Astrocyte (in vitro differentiated cells and primary cell): ENCODE data around the gene NUP107. TPM values are rescaled to one million over a fixed set of nuclear protein-coding genes. Genes with fewer than 3 reads are reported as not detected.
A peak's percentile ranks its signal among the peaks of the same experiment; 100 is the strongest.

ENCODE experiments used
- DNase-seq: peaks from one replicate; pipeline ENCODE4 v3.0.0-alpha.2; 2010; ENCODE audit warnings: low read depth
- FAIRE-seq: peaks from 2 replicates; lab custom pipeline; 2011; peaks lifted over from hg19 to GRCh38; lab: Jason Lieb, UNC
- H2AFZ ChIP-seq: 2 replicates; pipeline ENCODE4 v1.6.0; 2012; ENCODE audit warnings: low read depth, low read length, inconsistent platforms
- H3K27ac ChIP-seq: 2 replicates; pipeline ENCODE4 v1.5.1; 2011; ENCODE audit warnings: low read depth, low read length, inconsistent platforms
- H3K27me3 ChIP-seq: 2 replicates; pipeline ENCODE4 v1.6.0; 2011; ENCODE audit warnings: low read length, inconsistent platforms; ENCODE audit not compliant: insufficient read depth
- H3K36me3 ChIP-seq: 2 replicates; pipeline ENCODE4 v1.5.1; 2011; ENCODE audit warnings: low read length, inconsistent platforms; ENCODE audit not compliant: insufficient read depth
- H3K4me1 ChIP-seq: 2 replicates; pipeline ENCODE4 v1.5.1; 2011; ENCODE audit warnings: low read length, inconsistent platforms; ENCODE audit not compliant: insufficient read depth
- H3K4me2 ChIP-seq: 2 replicates; pipeline ENCODE4 v1.6.0; 2012; ENCODE audit warnings: low read length, inconsistent platforms
- H3K4me3 ChIP-seq: 2 replicates; pipeline ENCODE4 v1.5.1; 2011; ENCODE audit warnings: low read depth, mild to moderate bottlenecking, low read length, inconsistent platforms; ENCODE audit not compliant: insufficient read depth
- H3K79me2 ChIP-seq: 2 replicates; pipeline ENCODE4 v1.6.0; 2012; ENCODE audit warnings: mild to moderate bottlenecking, low read length, inconsistent platforms; ENCODE audit not compliant: insufficient read depth
- H3K9ac ChIP-seq: 2 replicates; pipeline ENCODE4 v1.6.0; 2012; ENCODE audit warnings: mild to moderate bottlenecking, low read length, inconsistent platforms
- H3K9me3 ChIP-seq: 2 replicates; pipeline ENCODE4 v1.5.1; 2012; ENCODE audit warnings: low read depth, mild to moderate bottlenecking, low read length, inconsistent platforms; ENCODE audit not compliant: insufficient read depth
- H4K20me1 ChIP-seq: 2 replicates; pipeline ENCODE4 v1.6.0; 2012; ENCODE audit warnings: low read length, inconsistent platforms; ENCODE audit not compliant: insufficient read depth
- H3K27ac Mint-ChIP-seq: one replicate; pipeline ENCODE4 v1.8.0; 2021; ENCODE audit warnings: mild to moderate bottlenecking, mixed read lengths; ENCODE audit not compliant: unreplicated experiment
- H3K27me3 Mint-ChIP-seq: one replicate; pipeline ENCODE4 v1.8.0; 2021; ENCODE audit warnings: low read depth, mixed read lengths; ENCODE audit not compliant: unreplicated experiment
- H3K36me3 Mint-ChIP-seq: one replicate; pipeline ENCODE4 v1.8.0; 2021; ENCODE audit warnings: low read depth, mixed read lengths; ENCODE audit not compliant: unreplicated experiment
- H3K4me1 Mint-ChIP-seq: one replicate; pipeline ENCODE4 v1.8.0; 2021; ENCODE audit warnings: low read depth, mixed read lengths; ENCODE audit not compliant: unreplicated experiment
- H3K4me3 Mint-ChIP-seq: one replicate; pipeline ENCODE4 v1.8.0; 2021; ENCODE audit warnings: mild to moderate bottlenecking, moderate library complexity, mixed read lengths; ENCODE audit not compliant: unreplicated experiment
- H3K9me3 Mint-ChIP-seq: one replicate; pipeline ENCODE4 v1.8.0; 2021; ENCODE audit warnings: mild to moderate bottlenecking, mixed read lengths; ENCODE audit not compliant: unreplicated experiment
- EZH2 ChIP-seq: IDR thresholded peaks from 2 replicates; pipeline ENCODE4 v1.6.1; 2012; ENCODE audit warnings: mild to moderate bottlenecking, low read length, inconsistent platforms; ENCODE audit not compliant: insufficient read depth
- total RNA-seq: library from RNA; stranded (reverse); gene quantifications from 2 replicates; pipeline ENCODE4 v1.2.1, GENCODE V29; 2021
- TF ChIP-seq, protein P1 (sequence below): IDR thresholded peaks from 2 replicates; pipeline ENCODE4 v1.5.1; 2011; ENCODE audit warnings: low read depth, mild to moderate bottlenecking, inconsistent platforms, low read length, moderate library complexity; ENCODE audit not compliant: insufficient read depth

NUP107 gene
- total RNA-seq, 1 donor from 2014 or later: 42.8 TPM

DNA sequence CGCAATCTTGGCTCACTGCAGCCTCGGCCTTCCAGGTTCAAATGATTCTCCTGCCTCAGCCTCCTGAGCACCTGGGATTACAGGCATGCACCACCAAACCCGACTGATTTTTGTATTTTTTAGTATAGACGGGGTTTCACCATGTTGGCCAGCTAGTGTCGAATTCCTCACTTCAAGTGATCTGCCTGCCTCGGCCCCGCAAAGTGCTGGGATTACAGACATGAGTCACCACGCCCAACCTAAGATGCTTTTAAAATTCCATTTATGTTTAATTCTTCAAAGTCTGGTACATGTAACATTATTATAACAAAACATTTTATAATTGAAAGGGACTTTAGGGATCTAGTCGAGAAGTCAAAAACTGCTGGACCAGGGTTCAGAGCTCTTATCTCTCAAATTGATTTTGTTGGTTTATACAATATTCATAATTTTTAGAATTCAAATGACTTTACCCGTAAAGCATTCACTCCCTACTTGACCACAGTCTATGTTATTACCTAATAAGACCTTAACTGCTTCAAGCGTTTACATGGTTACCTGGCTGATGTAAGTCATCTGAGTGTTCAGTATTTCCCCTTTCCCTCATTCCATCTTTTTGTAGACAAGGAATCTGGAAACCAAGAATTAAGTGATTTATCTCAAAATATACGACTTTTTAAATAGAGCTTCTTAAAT lies 47.9 kb upstream of the NUP107 start:
- Mint-ChIP-seq H3K4me3 (no peak overlapping the region), H3K27me3 (no peaks in the 10 kb centered on the region), H3K36me3 (peaks cover 3% of the 10 kb centered on the region), H3K4me1 (peaks cover 47% of the 10 kb centered on the region), H3K27ac (peak overlapping the region; percentile 94), H3K9me3 (no peaks in the 10 kb centered on the region)
- no peak for FAIRE-seq
- no peak overlapping the region for H3K27ac ChIP-seq
- peaks cover 99% of the 10 kb centered on the region for H3K79me2 ChIP-seq
- H3K4me1 ChIP-seq: peaks cover 4% of the 10 kb centered on the region
- H4K20me1 ChIP-seq: peaks cover 83% of the 10 kb centered on the region
- H3K36me3 ChIP-seq: peaks cover 2% of the 10 kb centered on the region
- no peak overlapping the region for H3K4me3 ChIP-seq
- no peaks in the 10 kb centered on the region for H3K27me3 ChIP-seq
- no peak overlapping the region for H2AFZ ChIP-seq
- no peaks in the 10 kb centered on the region for H3K9me3 ChIP-seq
- no peak overlapping the region for H3K4me2 ChIP-seq
- no peak for TF ChIP-seq EZH2
- TF ChIP-seq, protein P1, sequence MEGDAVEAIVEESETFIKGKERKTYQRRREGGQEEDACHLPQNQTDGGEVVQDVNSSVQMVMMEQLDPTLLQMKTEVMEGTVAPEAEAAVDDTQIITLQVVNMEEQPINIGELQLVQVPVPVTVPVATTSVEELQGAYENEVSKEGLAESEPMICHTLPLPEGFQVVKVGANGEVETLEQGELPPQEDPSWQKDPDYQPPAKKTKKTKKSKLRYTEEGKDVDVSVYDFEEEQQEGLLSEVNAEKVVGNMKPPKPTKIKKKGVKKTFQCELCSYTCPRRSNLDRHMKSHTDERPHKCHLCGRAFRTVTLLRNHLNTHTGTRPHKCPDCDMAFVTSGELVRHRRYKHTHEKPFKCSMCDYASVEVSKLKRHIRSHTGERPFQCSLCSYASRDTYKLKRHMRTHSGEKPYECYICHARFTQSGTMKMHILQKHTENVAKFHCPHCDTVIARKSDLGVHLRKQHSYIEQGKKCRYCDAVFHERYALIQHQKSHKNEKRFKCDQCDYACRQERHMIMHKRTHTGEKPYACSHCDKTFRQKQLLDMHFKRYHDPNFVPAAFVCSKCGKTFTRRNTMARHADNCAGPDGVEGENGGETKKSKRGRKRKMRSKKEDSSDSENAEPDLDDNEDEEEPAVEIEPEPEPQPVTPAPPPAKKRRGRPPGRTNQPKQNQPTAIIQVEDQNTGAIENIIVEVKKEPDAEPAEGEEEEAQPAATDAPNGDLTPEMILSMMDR: no peak
- H3K9ac ChIP-seq: no peak overlapping the region
- peak; percentile 59 for DNase-seq

DNA sequence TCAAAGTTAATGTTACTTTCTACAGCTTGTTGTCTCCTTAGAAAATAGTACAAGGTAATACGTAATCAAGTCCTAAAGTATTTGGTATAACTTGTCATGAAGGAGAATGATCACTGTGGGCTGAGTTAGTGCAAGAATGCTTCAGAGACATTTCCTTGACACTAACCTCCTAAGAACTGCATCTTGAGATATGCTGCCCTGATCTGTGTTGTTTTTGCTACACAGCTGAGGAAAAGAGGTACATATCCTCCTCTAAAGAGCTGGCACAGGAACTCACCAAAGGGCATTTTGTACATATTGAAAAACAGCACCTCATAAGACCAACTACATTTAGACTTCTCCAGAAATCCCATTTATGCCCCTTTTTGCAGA lies 47.4 kb upstream of the NUP107 start:
- no peaks in the 10 kb centered on the region for H3K27me3 Mint-ChIP-seq
- no peaks in the 10 kb centered on the region for H3K9me3 ChIP-seq
- FAIRE-seq: no peak

GRCh38 chr12:68641138-68641537 lies 45.6 kb upstream of the NUP107 start:
- peaks cover 3% of the 10 kb centered on the region for H3K36me3 Mint-ChIP-seq
- no peak overlapping the region for H2AFZ ChIP-seq
- H3K27ac ChIP-seq: no peak overlapping the region
- DNase-seq (no peak), FAIRE-seq (no peak)
- H3K4me3 Mint-ChIP-seq: no peak overlapping the region
- H3K4me3 ChIP-seq: no peak overlapping the region
- peaks cover 4% of the 10 kb centered on the region for H3K4me1 ChIP-seq
- no peaks in the 10 kb centered on the region for H3K36me3 ChIP-seq
- peaks cover 82% of the 10 kb centered on the region for H4K20me1 ChIP-seq
- H3K27me3 ChIP-seq: no peaks in the 10 kb centered on the region
- TF ChIP-seq, protein P1: no peak
- TF ChIP-seq EZH2: no peak
- H3K9ac ChIP-seq: no peak overlapping the region
- peak overlapping the region; percentile 36 for H3K27ac Mint-ChIP-seq
- H3K27me3 Mint-ChIP-seq: no peaks in the 10 kb centered on the region
- no peak overlapping the region for H3K4me2 ChIP-seq
- no peaks in the 10 kb centered on the region for H3K9me3 Mint-ChIP-seq
- peaks cover 36% of the 10 kb centered on the region for H3K4me1 Mint-ChIP-seq
- no peaks in the 10 kb centered on the region for H3K9me3 ChIP-seq
- peaks cover 99% of the 10 kb centered on the region for H3K79me2 ChIP-seq

More for the DNA sequence above, 47.4 kb upstream of the NUP107 start:
- H4K20me1 ChIP-seq: peaks cover 83% of the 10 kb centered on the region
- peaks cover 99% of the 10 kb centered on the region for H3K79me2 ChIP-seq
- TF ChIP-seq EZH2: no peak
- TF ChIP-seq, protein P1: no peak
- H3K4me3 ChIP-seq: no peak overlapping the region
- Mint-ChIP-seq H3K9me3 (no peaks in the 10 kb centered on the region), H3K4me1 (peaks cover 47% of the 10 kb centered on the region), H3K36me3 (peaks cover 3% of the 10 kb centered on the region), H3K27ac (peak overlapping the region; percentile 94), H3K4me3 (no peak overlapping the region)
- H3K27me3 ChIP-seq: no peaks in the 10 kb centered on the region
- H3K4me2 ChIP-seq: no peak overlapping the region
- no peak overlapping the region for H3K9ac ChIP-seq
- peaks cover 2% of the 10 kb centered on the region for H3K36me3 ChIP-seq
- no peak for DNase-seq
- no peak overlapping the region for H2AFZ ChIP-seq
- no peak overlapping the region for H3K27ac ChIP-seq
- H3K4me1 ChIP-seq: peaks cover 4% of the 10 kb centered on the region
